Colonic mucosa (tissue), 4 donors: Measurements from ENCODE around the gene MACROD2. TPM values are rescaled to one million over a fixed set of nuclear protein-coding genes. Genes with fewer than 3 reads are reported as not detected.

Experiments
- DNase-seq: peaks from one replicate; pipeline ENCODE4 v3.0.0-alpha.2; 2020
- H3K27ac ChIP-seq: fragments of 200-600 bp; one replicate; pipeline ENCODE4 v1.8.0; 2021
- H3K27me3 ChIP-seq: fragments of 200-600 bp; one replicate; pipeline ENCODE4 v1.8.0; 2021
- H3K36me3 ChIP-seq: fragments of 200-600 bp; one replicate; pipeline ENCODE4 v1.8.0; 2021
- H3K4me1 ChIP-seq: fragments of 200-600 bp; one replicate; pipeline ENCODE4 v1.8.0; 2021; ENCODE audit warnings: mild to moderate bottlenecking
- H3K4me3 ChIP-seq: fragments of 200-600 bp; one replicate; pipeline ENCODE4 v1.8.0; 2021
- H3K9ac ChIP-seq, 2 donors: one replicate each; pipeline ENCODE4 v1.7.0; 2013; ENCODE audit warnings: control low read depth in 2 of 2, low read depth in 2 of 2, low read length in 2 of 2
- H3K9me3 ChIP-seq: fragments of 200-600 bp; one replicate; pipeline ENCODE4 v1.8.0; 2021
- CTCF ChIP-seq: fragments of 200-600 bp; IDR thresholded peaks from one replicate; pipeline ENCODE4 v1.8.0; 2022; ENCODE audit warnings: antibody characterized with exemption, mild to moderate bottlenecking
- intact Hi-C: fragments of 100-400 bp; cut with DNase I; formaldehyde crosslinking; loops from one replicate; pipeline ENCODE4 v1.14.1; 2022
- total RNA-seq, 2 donors: library from RNA; stranded (reverse); fragmentation: NEBNext Ultra II Directional in 1 of 2; extraction: Animal tissue kit (Norgen Biotek cat#: 25700) in 1 of 2; gene quantifications; one replicate each; pipeline ENCODE4 v1.2.1, GENCODE V29; 2021
- donor health status: healthy.
- donor health status: DM: no; HTN: no; CAD: no.
- donor health status: DM: no; HTN: no; CAD: no.

MACROD2 gene
- total RNA-seq, 2 donors from 2014 or later = 3.2 to 3.3 TPM

GRCh38 chr20:15563836-15564235, 1568.5 kb downstream of the MACROD2 start:
- H3K9me3 ChIP-seq = no peaks in the 10 kb centered on the region
- DNase-seq = no peak
- H3K36me3 ChIP-seq = no peaks in the 10 kb centered on the region
- TF ChIP-seq CTCF = no peak
- H3K4me3 ChIP-seq = no peak overlapping the region
- H3K27me3 ChIP-seq = no peaks in the 10 kb centered on the region
- H3K4me1 ChIP-seq = no peaks in the 10 kb centered on the region
- intact Hi-C loops = no loop called here
- H3K9ac ChIP-seq = no peak overlapping the region
- no peak overlapping the region for H3K27ac ChIP-seq

- no peak overlapping the region for H3K27ac ChIP-seq
- no peaks in the 10 kb centered on the region for H3K36me3 ChIP-seq
- H3K9me3 ChIP-seq = no peaks in the 10 kb centered on the region
- H3K27me3 ChIP-seq = no peaks in the 10 kb centered on the region
- H3K4me1 ChIP-seq = no peaks in the 10 kb centered on the region
- DNase-seq = no peak
- H3K4me3 ChIP-seq = no peak overlapping the region
- no peak for TF ChIP-seq CTCF
- no peak overlapping the region for H3K9ac ChIP-seq
- intact Hi-C loops = no loop called here
These were observed 1569.7 kb downstream of the MACROD2 start for GRCh38 chr20:15564981-15565380.

GRCh38 chr20:15565786-15566185, 1570.5 kb downstream of the MACROD2 start:
- Histone ChIP-seq H3K4me3 (no peak overlapping the region), H3K9ac (no peak overlapping the region), H3K9me3 (no peaks in the 10 kb centered on the region), H3K4me1 (no peaks in the 10 kb centered on the region), H3K36me3 (no peaks in the 10 kb centered on the region), H3K27me3 (no peaks in the 10 kb centered on the region), H3K27ac (no peak overlapping the region)
- no peak for DNase-seq
- TF ChIP-seq CTCF = no peak
- intact Hi-C loops = no loop called here

- Histone ChIP-seq H3K4me3 (no peak overlapping the region), H3K9ac (no peak overlapping the region), H3K4me1 (no peaks in the 10 kb centered on the region), H3K36me3 (no peaks in the 10 kb centered on the region), H3K27me3 (no peaks in the 10 kb centered on the region), H3K9me3 (no peaks in the 10 kb centered on the region), H3K27ac (no peak overlapping the region)
- TF ChIP-seq CTCF = no peak
- no peak for DNase-seq
- intact Hi-C loops = no loop called here
These were observed 1571.9 kb downstream of the MACROD2 start for GRCh38 chr20:15567219-15567618.

GRCh38 chr20:15570156-15570555, 1574.8 kb downstream of the MACROD2 start:
- Histone ChIP-seq H3K4me1 (no peaks in the 10 kb centered on the region), H3K27ac (no peak overlapping the region), H3K4me3 (no peak overlapping the region), H3K9ac (no peak overlapping the region), H3K9me3 (no peaks in the 10 kb centered on the region), H3K36me3 (no peaks in the 10 kb centered on the region), H3K27me3 (no peaks in the 10 kb centered on the region)
- intact Hi-C loops = no loop called here
- DNase-seq = no peak
- TF ChIP-seq CTCF = no peak

- no peak overlapping the region for H3K27ac ChIP-seq
- H3K4me1 ChIP-seq = no peaks in the 10 kb centered on the region
- no peak for DNase-seq
- no peaks in the 10 kb centered on the region for H3K36me3 ChIP-seq
- H3K9me3 ChIP-seq = no peaks in the 10 kb centered on the region
- intact Hi-C loops = no loop called here
- H3K9ac ChIP-seq = no peak overlapping the region
- H3K27me3 ChIP-seq = no peaks in the 10 kb centered on the region
- no peak for TF ChIP-seq CTCF
- H3K4me3 ChIP-seq = no peak overlapping the region
These were observed 1575.7 kb downstream of the MACROD2 start for GRCh38 chr20:15571056-15571455.
